ENCODE results near the gene RGS1. TPM values are rescaled to one million over a fixed set of nuclear protein-coding genes. Genes with fewer than 3 reads are reported as not detected.

Gene RGS1
- total RNA-seq, 8 experiments from 2014 or later = 0.05 to 5.3 (median 0.57) TPM; not detected in 2

DNA sequence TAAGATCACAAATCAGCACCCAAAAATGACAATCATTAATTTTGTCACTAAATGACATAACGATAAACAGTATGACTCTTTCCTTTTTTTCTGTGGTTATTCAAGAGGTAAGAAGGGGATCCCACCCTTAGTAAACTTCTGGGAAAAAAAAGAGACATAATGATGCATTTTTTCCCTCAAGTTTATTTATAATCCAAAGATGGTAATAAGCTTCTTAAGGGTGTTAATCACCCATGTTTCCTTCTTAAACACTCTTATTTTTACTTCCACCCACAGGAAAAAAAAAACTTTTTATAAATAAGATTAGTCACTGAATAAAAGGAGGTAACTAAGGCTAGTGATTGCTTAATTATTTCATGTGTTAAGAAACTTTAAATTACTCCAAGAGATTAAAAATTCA is 24.7 kb downstream of the RGS1 start:
- Histone ChIP-seq H3K27ac (no peak overlapping the region), H3K4me3 (no peak overlapping the region), H3K4me1 (replicated peaks in 1 of 2) (no peaks in the 10 kb centered on the region)
- in situ Hi-C loops (cut with MboI; ENCODE audit: low pct_unique_long_range_greater_than_20kb in 2 of 9, low sequenced_read_pairs in 9 of 9, unreplicated experiment in 9 of 9) = loop anchor here in 1 of 9 experiments (10.0 kb wide), 1 partner anchor 125 kb away; no protein-coding TSS in a partner anchor
- ATAC-seq (replicated peaks in 6 of 8) = no peak
- WGBS, 10 experiments = 17 to 100% (median 88%) methylated on average over 1 of the region's 1 CpG; no CpG with 5 or more reads in 1 of the 10 experiments

DNA sequence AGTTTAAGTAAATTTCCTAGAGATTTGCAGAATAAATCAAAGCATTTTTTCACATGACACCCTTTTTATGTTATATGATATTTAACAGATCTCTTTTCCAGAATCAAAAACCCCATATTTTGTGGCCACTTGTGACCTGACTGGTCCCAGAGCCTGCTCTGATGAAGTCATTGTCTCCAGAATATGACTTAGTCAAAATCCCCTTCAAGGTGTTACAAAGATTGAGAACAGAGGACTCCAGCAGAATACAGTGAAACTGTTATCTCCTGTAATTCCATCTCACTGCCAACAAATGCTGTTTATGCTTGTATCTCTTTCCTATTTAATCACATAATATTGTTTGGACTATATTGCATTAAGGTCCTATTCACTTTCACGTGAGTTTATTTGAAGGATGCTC is 25.6 kb downstream of the RGS1 start:
- in situ Hi-C loops (cut with MboI; ENCODE audit: low pct_unique_long_range_greater_than_20kb in 2 of 9, low sequenced_read_pairs in 9 of 9, unreplicated experiment in 9 of 9) = loop anchor here in 1 of 9 experiments (10.0 kb wide), 1 partner anchor 126 kb away; no protein-coding TSS in a partner anchor
- WGBS, 10 experiments = 67 to 100% (median 100%) methylated on average over 1 of the region's 1 CpG; no CpG with 5 or more reads in 1 of the 10 experiments
- H3K4me1 ChIP-seq (replicated peaks in 1 of 2) = no peaks in the 10 kb centered on the region

DNA sequence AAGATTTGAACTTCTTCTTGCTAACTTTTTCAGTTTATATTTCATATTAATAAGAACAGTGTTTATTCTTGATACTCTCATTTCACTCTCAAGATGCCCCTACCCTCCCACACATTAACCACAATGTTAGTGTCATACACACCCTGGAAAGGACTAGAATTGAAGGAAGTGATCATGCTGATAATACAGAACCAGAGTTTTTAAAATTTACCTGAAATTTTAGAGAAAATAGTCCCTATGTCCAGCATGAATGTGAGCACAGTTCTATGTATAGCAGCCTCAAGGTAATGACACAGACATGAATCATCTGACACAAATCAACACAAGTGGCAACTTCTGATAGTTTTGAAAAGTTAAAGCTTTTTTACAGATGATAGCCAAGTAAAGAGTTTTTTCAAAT is 26.0 kb downstream of the RGS1 start:
- Histone ChIP-seq H3K27ac (no peak overlapping the region), H3K4me1 (replicated peaks in 1 of 2) (no peaks in the 10 kb centered on the region), H3K4me3 (no peak overlapping the region)
- in situ Hi-C loops (cut with MboI; ENCODE audit: low pct_unique_long_range_greater_than_20kb in 2 of 9, low sequenced_read_pairs in 9 of 9, unreplicated experiment in 9 of 9) = loop anchor here in 1 of 9 experiments (10.0 kb wide), 1 partner anchor 127 kb away; no protein-coding TSS in a partner anchor
- no peak for ATAC-seq (replicated peaks in 6 of 8)

More for the DNA sequence above, 25.6 kb downstream of the RGS1 start:
- Histone ChIP-seq H3K27ac (no peak overlapping the region), H3K4me3 (no peak overlapping the region)
- ATAC-seq (replicated peaks in 6 of 8) = no peak

DNA sequence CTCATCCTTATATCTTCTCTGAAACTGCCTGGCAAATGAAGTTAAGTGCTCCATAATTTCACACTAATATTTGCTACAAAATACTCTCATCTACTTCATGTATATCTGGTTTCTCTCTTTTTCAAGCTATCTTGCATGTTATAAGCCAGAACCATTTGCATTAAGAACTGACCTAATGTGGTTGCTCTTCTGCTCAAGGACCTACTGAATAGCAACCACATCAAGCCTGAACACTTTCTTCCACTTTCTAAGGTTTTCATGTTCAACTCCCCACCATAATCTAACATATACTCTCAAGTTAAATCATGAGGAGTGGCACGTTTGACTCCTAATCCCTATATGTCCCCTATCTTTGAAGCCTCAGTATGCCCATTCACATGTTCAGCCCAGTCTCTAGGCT is 27.2 kb downstream of the RGS1 start:
- H3K4me3 ChIP-seq = no peak overlapping the region
- in situ Hi-C loops (cut with MboI; ENCODE audit: low pct_unique_long_range_greater_than_20kb in 2 of 9, low sequenced_read_pairs in 9 of 9, unreplicated experiment in 9 of 9) = loop anchor here in 1 of 9 experiments (10.0 kb wide), 1 partner anchor 128 kb away; no protein-coding TSS in a partner anchor
- H3K27ac ChIP-seq = no peak overlapping the region
- WGBS, 10 experiments = 20 to 88% (median 57%) methylated on average over 1 of the region's 1 CpG; no CpG with 5 or more reads in 2 of the 10 experiments
- no peak for ATAC-seq (replicated peaks in 6 of 8)
- no peaks in the 10 kb centered on the region for H3K4me1 ChIP-seq (replicated peaks in 1 of 2)

DNA sequence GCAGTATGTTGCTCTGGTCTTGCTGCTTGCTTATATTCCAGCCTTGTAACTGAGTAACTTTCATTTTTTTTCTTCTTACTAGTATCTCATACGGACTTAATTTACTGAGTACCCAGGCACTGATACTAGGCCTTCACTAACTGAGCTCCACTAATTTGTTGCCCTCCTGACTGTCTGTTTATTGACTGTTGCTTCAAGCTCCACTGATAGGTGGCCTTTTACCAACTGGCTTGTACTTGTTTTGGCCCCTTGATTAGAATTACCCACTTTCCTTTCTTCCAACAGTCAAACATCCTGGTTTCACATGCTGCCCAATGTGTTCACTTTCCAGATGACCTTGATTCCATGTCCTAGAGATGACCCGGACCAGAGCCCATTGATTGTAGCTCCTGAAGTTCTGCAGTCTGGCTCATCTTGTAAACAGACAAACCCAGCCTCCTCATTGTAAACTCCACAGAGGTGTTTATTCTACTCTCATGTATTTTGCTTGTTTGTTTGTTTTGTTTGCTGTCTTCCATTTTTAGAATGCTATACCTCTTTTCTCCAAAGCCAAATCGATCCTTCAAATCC is 27.7 kb downstream of the RGS1 start:
- 24 to 100% (median 71%) methylated on average over 1 to 3 of the region's 3 CpGs for WGBS, 10 experiments
- Histone ChIP-seq H3K4me3 (no peak overlapping the region), H3K27ac (no peak overlapping the region), H3K4me1 (replicated peaks in 1 of 2) (no peaks in the 10 kb centered on the region)
- in situ Hi-C loops (cut with MboI; ENCODE audit: low pct_unique_long_range_greater_than_20kb in 2 of 9, low sequenced_read_pairs in 9 of 9, unreplicated experiment in 9 of 9) = loop anchor here in 1 of 9 experiments (10.0 kb wide), 1 partner anchor 129 kb away; no protein-coding TSS in a partner anchor
- no peak for ATAC-seq (replicated peaks in 6 of 8)

DNA sequence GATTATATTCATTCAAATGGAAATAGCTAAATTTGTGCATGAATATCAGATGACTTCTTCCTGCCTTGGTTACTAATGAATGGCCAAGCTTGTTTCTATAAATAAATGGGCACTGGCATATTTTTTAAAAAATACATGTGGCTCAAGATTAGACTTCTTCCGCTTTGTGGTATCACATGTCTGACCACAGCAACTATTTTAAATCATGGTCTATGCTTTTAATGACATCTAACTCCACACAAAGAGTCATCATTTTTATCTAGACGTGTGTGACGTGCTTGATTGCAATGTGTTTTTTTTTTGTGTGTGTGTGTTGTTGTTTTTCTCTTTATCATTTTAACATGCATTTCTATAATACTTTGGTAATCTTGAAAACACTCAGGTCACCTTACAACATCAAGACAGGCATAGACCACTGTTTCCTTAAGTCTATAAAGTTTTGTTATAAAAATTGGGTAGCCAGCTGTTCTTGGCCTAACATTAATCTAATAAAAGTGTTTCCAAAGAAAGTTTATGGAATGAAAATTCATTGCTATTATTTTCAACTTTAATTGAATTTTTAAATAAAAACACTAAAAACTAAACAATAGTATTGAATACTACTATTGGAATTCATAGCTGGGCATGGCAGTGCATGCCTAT is 29.5 kb downstream of the RGS1 start:
- in situ Hi-C loops (cut with MboI; ENCODE audit: low pct_unique_long_range_greater_than_20kb in 2 of 9, low sequenced_read_pairs in 9 of 9, unreplicated experiment in 9 of 9) = loop anchor here in 1 of 9 experiments (10.0 kb wide), 1 partner anchor 130 kb away; no protein-coding TSS in a partner anchor
- 43 to 96% (median 91%) methylated on average over 1 to 3 of the region's 3 CpGs for WGBS, 10 experiments
- no peak for ATAC-seq (replicated peaks in 6 of 8)
- H3K4me1 ChIP-seq (replicated peaks in 1 of 2) = no peaks in the 10 kb centered on the region
- no peak overlapping the region for H3K27ac ChIP-seq
- H3K4me3 ChIP-seq = no peak overlapping the region

DNA sequence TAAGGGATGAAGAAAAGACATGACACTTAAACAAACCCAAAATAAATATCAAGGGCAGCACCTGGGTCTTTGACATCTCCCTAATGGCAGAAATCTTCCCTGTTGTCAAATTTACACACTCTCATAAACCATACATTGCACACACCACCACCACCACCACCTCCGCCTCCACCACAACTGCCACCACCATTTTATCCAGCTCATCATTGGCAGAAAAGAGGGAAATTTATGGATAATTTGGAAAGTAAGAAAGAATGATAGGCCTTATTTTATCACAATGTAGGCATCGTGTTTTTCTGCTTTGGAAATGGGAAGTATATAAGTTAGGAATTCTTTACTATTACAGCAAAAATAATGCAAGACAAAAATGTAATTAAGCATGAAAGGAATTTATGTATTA is 33.1 kb downstream of the RGS1 start:
- in situ Hi-C loops (cut with MboI; ENCODE audit: low pct_unique_long_range_greater_than_20kb in 2 of 9, low sequenced_read_pairs in 9 of 9, unreplicated experiment in 9 of 9) = loop anchor here in 1 of 9 experiments (10.0 kb wide), 1 partner anchor 134 kb away; no protein-coding TSS in a partner anchor
- no peak for ATAC-seq (replicated peaks in 6 of 8)
- H3K4me1 ChIP-seq (replicated peaks in 1 of 2) = no peaks in the 10 kb centered on the region
- no peak overlapping the region for H3K4me3 ChIP-seq
- no peak overlapping the region for H3K27ac ChIP-seq
- 60 to 100% (median 96%) methylated on average over 1 to 2 of the region's 2 CpGs; no CpG with 5 or more reads in 2 of the 10 experiments for WGBS, 10 experiments

DNA sequence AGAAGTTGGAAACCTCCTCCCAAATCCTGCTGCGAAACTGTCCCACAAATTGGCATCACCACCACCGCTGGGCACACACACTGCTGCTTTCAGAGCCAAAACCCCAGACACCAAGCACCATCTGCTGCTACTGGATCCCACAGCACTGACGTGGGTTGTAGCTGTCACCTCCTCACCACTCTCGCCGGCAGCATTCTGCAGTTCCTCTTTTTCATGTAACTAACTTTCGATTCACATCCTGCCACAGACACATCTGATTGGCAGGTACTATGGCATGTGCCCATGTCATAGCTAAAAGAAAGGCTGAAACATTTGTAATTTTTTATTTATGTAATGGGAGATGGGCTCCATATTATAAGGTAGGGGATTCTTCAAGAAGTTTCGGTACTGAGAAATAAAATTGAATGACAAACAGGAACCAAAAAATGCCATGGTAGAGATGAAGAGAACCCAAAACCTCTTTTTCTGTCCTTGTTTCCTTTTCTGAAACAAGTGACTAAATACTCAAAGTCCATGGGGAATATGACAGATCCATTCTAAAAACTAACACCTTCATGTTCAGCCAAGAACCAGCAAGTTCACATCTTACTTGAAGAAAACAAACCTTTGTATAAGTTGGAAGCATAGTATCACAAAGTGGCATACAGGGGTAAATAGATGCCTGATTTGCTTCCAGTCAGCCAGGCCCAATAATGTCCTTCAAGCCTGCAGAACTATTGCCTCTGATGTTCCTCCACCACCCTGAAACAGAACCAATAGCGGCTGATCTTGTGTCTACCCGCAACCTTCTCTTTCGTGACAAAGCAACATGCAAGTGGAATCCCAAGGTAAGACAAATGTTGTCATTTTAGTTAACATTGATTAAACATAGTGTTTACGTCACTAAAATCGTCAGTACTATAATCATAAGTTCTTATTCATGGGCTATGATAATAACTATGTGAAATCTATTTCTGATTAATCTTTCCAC is 33.8 kb downstream of the RGS1 start:
- H3K27ac ChIP-seq = no peak overlapping the region
- in situ Hi-C loops (cut with MboI; ENCODE audit: low pct_unique_long_range_greater_than_20kb in 2 of 9, low sequenced_read_pairs in 9 of 9, unreplicated experiment in 9 of 9) = loop anchor here in 1 of 9 experiments (10.0 kb wide), 1 partner anchor 135 kb away; no protein-coding TSS in a partner anchor
- H3K4me3 ChIP-seq = no peak overlapping the region
- 53 to 90% (median 73%) methylated on average over 4 to 12 of the region's 12 CpGs for WGBS, 10 experiments
- ATAC-seq (replicated peaks in 6 of 8) = no peak
- no peaks in the 10 kb centered on the region for H3K4me1 ChIP-seq (replicated peaks in 1 of 2)

DNA sequence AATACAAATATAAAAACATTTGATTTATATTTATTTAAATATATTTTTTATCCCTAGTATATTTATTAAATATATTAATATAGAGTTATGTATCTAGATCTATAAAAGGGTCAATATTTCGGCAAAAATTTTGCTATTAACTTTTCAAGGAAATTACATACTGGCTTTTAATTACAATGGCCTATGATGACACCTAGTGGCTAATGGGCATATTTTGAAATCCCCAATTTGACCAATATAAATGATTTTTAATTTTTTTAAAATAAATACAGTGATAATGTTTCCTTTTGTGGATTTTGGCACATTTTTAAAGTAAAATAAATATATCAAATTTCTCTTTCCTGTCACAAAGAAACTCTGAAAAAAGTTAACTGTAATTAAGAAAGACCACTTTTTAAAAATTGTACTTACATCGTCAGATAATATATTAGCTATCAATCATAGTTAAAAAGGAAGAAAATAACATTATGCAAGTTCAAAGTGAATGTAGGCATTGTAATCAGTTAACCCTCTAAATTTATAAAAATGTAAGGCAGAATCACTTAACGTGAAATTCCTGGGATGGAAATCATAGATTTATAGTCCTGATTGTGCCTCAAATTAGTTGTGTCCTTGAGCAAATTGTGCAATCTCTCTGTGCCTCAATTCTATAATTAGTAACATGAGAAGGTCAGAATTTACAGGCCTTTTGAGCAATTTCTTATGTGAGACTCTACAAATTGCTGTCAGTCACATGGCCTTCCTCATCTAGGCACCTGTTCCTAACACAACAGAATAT is 34.7 kb downstream of the RGS1 start:
- no peak for ATAC-seq (replicated peaks in 6 of 8)
- H3K4me3 ChIP-seq = no peak overlapping the region
- 27 to 100% (median 63%) methylated on average over 1 to 3 of the region's 3 CpGs for WGBS, 10 experiments
- in situ Hi-C loops (cut with MboI; ENCODE audit: low pct_unique_long_range_greater_than_20kb in 2 of 9, low sequenced_read_pairs in 9 of 9, unreplicated experiment in 9 of 9) = no loop called here
- H3K4me1 ChIP-seq (replicated peaks in 1 of 2) = no peaks in the 10 kb centered on the region
- H3K27ac ChIP-seq = no peak overlapping the region

DNA sequence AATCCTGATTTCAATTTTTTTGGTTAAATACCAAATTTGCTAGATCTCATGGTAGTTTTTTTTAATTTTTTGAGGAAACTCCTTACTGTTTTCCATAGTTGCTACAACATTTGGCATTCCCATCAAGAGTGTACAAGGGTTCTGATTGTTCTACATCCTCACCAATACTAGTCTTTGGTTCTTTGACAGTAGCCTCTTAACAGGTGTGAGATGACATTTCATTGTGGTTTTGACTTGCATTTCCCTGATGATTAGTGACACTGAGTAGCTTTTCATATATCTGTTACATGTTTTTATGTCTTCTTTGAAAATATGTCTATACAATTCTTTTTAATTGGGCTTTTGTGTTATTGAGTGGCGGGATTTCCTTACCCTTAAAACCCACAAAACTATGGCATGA is 39.5 kb downstream of the RGS1 start:
- Histone ChIP-seq H3K27ac (no peak overlapping the region), H3K4me3 (no peak overlapping the region), H3K4me1 (replicated peaks in 1 of 2) (no peaks in the 10 kb centered on the region)
- WGBS, 10 experiments = 83 to 100% (median 98%) methylated on average over 1 of the region's 1 CpG; no CpG with 5 or more reads in 2 of the 10 experiments
- in situ Hi-C loops (cut with MboI; ENCODE audit: low pct_unique_long_range_greater_than_20kb in 2 of 9, low sequenced_read_pairs in 9 of 9, unreplicated experiment in 9 of 9) = no loop called here
- no peak for ATAC-seq (replicated peaks in 6 of 8)

DNA sequence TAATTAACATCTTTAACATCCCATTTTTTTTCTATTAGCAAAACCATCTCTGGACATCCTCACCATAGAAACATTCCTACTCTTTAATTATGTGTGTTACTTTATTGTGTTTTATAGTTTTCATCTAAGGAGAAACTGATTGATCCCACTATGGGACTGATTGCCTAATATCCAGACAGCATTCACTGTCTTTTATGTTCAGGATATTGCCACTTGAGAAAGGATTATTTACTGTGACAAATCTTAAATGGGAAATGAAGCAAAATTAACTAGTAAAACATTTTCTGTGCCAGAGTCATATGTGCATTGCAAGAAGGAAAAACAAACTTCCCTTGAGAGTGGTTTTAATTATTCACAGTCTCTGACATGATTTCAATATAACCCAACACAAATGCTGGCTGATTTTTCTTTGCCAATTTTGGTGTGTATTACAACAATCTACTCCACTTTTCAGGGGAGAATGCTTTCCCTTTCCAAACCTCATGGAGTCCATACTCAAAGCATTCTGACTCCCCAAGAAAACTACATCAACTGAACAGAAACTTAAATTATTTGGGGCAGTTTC is 44.6 kb downstream of the RGS1 start:
- no peak for ATAC-seq (replicated peaks in 6 of 8)
- Histone ChIP-seq H3K4me1 (replicated peaks in 1 of 2) (no peaks in the 10 kb centered on the region), H3K27ac (no peak overlapping the region), H3K4me3 (no peak overlapping the region)
- in situ Hi-C loops (cut with MboI; ENCODE audit: low pct_unique_long_range_greater_than_20kb in 2 of 9, low sequenced_read_pairs in 9 of 9, unreplicated experiment in 9 of 9) = no loop called here
